ENCODE results near the gene CDK14.
"Not testable (repeated sequence)": the region's sequence is repeated elsewhere in the genome, so short reads cannot be mapped to it uniquely, and the experiment has no call there.

Gene CDK14

DNA sequence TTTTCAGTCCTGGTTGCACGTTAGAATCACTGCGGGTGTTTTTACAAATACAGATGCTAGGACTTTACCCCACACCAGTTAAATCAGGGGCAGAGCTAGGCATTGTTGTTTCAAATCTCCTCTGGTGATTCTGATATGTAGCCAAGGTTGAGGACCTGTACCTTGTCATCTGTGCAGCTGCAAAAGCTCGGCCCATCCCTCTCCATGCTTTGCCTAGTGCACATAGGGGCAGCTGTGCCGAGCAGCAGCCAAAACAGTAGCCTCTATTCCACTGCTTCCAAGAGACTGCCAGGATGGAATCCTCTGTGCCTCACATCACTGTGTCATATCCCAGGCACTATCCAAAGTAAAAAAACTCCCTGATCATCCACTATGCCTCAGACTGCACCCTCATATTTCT lies 181.3 kb downstream of the CDK14 start:
- in situ Hi-C loops (cut with MboI; ENCODE audit: low sequenced_read_pairs) = no loop called here

DNA sequence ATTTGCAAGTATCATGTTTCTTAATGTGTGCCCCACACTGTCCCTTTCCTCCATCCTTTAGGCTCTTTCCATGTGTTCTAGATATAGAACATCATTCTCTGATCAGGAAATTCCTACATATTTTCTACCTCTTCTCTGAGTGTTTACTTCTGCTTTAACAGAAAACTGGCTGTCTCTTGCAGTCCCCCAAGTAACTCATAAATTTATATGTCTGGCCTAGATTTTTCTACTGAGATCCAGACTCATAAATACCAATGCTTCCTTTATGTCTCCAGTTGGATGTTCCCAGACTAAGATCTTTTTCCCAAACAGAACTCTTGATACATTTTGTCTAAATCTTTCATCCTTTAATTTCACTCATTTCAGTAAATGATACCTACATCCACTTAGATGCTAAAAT lies 181.8 kb downstream of the CDK14 start:
- in situ Hi-C loops (cut with MboI; ENCODE audit: low sequenced_read_pairs) = no loop called here

DNA sequence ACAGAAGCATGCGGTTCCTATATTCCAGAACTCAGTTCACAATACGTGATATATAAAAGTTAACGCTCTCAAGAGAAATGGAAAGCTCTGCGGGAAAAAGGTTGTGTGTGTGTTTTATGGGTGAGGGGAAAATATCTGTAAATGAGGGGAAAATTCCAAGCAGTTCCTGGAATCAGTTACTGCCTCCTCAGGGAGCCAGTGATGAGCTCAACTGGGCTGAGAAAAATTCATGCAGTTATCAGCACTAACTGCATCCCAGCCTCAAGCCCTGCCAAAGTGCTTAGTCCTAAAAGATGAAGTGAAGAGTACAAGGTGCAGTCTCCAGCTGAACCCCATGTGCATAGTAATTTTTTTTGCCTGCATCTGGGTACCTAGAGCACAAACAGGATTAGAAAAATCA lies 191.9 kb downstream of the CDK14 start:
- in situ Hi-C loops (cut with MboI; ENCODE audit: low sequenced_read_pairs) = no loop called here

DNA sequence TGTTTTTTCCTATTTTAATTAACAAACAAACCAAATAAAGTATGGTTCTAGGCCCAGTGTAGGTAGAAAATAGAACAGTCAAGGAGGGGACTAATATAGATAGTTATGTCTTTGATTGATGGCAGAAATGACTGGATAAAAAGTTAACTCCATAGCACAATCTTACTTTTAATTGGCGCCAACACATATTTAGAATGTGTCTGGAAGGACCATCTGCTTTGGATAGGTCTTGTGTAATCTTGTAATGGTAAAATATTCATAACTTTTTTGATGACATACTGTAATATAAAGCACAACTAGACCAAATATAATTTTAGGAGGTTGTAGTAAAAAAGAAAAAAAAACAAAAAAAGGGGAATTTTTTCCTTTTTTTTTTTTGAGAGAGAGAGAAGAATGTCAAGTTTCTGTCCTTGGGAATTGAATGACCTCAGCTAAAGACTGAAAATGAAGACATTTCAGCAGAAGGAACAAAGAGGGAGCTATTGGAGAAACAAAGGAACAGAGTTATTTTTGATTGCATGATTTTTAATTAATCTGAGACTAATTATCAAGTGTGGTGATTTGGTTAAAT lies 193.7 kb downstream of the CDK14 start:
- in situ Hi-C loops (cut with MboI; ENCODE audit: low sequenced_read_pairs) = no loop called here

DNA sequence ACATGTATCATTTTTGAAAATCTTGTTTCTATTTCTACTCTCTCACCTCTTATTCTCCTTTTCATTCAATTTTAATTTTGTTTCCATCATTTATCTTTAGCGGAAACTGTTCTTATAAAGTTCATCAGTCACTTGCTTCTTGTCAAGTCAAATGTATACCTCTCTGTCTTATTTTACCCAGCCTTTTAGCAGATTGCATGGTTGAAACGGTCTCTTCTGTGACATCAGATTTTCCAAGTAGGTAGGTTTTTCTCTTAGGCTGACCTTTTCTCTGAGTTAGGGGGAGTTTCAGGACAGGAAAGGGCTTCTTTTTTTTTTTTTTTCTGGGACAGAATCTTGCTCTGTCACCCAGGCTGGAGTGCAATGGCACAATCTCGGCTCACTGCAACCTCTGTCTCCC lies 195.5 kb downstream of the CDK14 start:
- in situ Hi-C loops (cut with MboI; ENCODE audit: low sequenced_read_pairs) = no loop called here

DNA sequence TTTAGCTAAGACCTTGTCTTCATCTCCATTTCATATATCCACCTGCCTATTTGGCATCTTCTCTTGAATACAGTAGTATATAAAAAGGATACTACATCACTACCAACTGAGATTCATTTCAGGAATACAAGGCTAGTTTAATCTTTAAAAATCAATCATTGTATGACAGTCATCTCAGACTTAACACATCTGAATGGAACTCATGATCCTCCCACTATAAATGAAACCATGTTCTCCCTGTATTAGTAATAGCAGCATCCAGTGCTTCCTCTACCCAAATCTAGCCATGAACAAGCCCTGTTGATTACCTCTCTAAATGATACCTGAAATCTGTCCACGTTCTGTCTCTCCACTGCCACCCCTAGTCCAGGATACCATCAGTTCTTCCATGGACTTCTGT lies 196.2 kb downstream of the CDK14 start:
- in situ Hi-C loops (cut with MboI; ENCODE audit: low sequenced_read_pairs) = no loop called here

DNA sequence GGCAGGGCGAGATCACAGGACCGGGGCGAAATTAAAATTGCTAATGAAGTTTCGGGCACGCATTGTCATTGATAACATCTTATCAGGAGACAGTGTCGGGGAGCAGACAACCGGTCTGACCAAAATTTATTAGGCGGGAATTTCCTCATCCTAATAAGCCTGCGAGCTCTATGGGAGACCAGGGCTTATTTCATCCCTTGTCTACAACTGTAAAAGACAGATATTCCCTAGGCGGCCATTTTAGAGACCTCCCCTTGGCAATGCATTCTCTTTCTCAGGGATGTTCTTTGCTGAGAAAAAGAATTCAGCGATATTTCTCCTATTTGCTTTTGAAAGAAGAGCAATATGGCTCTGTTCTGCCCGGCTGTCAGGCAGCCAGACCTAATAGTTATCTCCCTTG lies 198.1 kb downstream of the CDK14 start:
- in situ Hi-C loops (cut with MboI; ENCODE audit: low sequenced_read_pairs) = not testable (repeated sequence)

DNA sequence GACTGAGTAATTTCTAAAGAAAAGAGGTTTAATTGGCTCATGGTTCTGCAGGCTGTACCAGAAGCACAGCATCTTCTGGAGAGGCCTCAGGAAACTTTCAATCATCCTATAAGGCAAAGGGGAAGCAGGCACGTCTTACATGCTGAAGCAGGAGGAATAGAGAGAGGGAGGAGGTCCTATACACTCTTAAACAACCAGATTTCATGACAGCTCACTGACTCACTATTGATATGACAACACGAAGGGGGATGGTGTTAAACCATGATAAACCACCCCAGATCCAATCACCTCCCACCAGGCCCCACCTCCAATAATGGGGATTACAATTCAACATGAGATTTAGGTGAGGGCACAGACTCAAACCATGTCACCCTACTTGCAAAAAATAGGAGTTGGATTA lies 201.5 kb downstream of the CDK14 start:
- in situ Hi-C loops (cut with MboI; ENCODE audit: low sequenced_read_pairs) = no loop called here

DNA sequence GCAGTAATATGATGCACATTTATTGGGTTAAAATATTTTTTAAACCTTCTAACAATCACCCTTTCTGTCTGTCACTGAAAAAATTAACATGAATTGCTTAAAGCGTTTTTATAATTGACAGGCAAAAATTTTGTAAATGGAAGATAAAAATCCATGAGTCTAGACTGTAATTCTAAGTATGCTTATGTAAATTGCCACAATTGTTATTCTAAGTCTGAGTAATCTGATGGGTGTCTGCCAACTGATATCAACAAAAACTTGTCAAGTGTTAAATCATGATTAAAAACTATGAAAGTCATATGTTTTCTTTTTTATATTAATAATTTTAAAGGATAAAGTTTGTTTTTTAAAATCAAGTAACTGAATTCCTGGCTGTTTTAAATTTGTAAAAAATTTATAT lies 208.2 kb downstream of the CDK14 start:
- in situ Hi-C loops (cut with MboI; ENCODE audit: low sequenced_read_pairs) = no loop called here

DNA sequence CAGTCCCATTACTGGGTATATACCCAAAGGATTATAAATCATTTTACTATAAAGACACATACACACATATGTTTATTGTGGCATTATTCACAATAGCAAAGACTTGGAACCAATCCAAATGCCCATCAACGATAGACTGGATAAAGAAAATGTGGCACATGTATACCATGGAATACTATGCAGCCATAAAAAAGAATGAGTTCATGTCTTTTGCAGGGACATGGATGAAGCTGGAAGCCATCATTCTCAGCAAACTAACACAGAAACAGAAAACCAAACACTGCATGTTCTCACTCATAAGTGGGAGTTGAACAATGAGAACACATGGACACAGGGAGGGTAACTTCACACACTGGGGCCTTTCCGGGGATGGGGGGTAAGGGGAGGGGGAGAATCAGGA lies 219.4 kb downstream of the CDK14 start:
- in situ Hi-C loops (cut with MboI; ENCODE audit: low sequenced_read_pairs) = not testable (repeated sequence)

DNA sequence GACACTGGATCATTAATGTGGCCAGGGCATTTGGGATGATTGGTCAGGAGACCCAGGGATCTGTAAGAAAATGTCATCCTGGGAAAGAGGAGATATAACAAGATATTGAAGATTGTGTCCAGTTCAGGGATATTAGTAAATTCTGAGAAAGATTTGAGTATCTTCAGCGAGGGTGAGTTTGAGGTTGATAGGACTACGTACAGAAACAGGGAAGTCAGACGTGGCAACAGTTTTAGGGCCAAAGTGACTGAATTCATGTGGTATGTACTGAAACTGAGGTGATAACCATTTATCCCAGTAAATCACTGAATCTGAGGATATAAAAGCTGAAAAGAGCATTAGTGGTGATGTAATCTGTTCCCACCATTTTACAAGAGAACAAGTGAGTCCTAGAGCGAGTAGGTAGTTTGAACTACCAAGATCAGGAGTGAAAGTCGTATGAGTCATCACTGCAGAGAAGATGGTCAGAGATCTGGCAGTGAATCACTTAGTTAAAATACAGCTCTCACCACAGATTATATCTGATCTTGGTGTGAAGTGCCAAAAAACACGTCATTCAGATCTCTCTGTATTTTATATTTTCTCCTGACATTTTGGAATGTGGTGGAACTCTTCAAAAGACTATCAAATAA lies 220.5 kb downstream of the CDK14 start:
- in situ Hi-C loops (cut with MboI; ENCODE audit: low sequenced_read_pairs) = no loop called here

DNA sequence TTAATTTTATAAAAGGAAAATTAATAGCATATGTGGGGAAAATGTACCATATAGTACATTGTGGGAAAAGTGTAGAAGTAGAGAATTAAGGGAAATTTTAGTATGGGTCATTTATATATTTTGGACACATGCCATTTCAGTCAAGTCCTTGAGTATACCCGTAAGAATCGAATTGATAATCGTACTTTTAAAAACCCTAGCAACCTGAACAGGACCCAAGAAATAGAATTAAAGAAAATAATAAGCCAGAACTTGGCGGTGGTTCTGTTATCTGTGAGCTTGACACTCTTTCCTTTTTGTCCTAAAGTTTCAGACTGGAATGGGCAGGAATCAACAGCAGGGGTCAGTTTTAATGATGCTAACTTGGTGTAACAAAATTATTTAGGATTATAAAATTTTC lies 221.0 kb downstream of the CDK14 start:
- in situ Hi-C loops (cut with MboI; ENCODE audit: low sequenced_read_pairs) = no loop called here

DNA sequence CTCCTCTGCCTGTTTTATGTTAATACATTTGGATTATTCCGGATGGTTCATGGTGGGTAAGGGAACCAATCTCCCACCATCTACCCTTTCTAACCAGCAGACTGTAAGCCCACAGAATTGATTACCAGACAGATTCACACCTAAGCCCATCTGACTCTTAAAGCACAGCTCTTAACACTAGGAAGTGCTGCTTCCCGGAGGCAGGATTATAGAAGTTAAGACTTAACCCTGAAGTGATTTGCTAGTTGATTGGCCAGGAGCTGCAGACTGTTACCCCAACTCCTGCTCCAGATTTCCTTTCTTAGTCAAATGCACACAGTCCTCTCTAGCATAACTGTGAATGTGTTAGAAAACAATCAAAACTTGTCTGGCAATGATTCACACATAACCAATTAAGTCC lies 221.7 kb downstream of the CDK14 start:
- in situ Hi-C loops (cut with MboI; ENCODE audit: low sequenced_read_pairs) = no loop called here

DNA sequence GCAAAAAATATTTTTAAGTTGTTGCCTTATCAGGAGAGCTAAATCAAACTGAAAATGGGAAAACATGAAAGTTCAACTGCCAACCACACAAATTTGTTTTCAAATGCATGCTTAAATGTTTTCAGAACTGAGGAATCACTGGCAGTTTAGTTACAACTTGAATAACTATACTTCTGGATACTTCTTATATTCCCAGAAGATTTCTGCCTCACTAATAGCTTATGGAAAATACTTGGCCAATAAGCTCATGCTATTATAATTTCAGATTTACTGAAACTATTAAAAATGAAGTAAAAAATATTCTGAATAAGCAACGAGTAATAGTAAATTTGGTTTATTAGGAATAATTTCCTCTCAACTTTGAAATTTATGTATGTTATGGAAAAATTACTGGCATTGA lies 222.2 kb downstream of the CDK14 start:
- in situ Hi-C loops (cut with MboI; ENCODE audit: low sequenced_read_pairs) = no loop called here

DNA sequence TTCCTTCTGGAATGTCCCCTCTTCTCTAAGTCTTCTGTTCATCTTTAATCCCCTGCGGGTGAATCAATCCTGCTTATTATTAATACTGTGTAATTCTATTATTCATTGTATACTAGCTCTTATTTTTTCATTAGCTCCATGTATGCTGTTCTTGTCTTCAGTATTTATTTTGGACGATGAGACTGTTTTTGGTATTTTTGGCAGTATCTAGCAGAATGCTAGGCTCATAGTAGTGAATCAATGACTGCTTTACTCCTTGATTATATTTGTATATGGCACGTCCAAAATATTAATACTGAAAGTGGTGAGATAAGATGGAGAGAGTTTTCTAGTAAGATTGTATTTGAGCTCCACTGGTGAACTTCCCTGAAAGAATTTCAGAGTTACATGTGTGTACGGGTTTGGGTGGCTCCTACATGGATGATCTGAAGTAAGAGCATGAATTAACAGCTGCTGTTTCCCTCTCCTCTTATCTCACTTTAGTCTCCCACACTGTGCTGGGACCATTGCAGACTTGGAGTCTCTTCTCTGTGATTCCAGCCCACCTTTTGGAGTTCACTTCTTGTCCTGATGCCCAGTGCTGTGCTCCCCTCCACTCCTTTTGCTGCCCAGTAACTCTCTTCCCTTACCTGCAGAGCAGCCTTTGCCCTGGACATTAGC lies 226.0 kb downstream of the CDK14 start:
- in situ Hi-C loops (cut with MboI; ENCODE audit: low sequenced_read_pairs) = no loop called here

DNA sequence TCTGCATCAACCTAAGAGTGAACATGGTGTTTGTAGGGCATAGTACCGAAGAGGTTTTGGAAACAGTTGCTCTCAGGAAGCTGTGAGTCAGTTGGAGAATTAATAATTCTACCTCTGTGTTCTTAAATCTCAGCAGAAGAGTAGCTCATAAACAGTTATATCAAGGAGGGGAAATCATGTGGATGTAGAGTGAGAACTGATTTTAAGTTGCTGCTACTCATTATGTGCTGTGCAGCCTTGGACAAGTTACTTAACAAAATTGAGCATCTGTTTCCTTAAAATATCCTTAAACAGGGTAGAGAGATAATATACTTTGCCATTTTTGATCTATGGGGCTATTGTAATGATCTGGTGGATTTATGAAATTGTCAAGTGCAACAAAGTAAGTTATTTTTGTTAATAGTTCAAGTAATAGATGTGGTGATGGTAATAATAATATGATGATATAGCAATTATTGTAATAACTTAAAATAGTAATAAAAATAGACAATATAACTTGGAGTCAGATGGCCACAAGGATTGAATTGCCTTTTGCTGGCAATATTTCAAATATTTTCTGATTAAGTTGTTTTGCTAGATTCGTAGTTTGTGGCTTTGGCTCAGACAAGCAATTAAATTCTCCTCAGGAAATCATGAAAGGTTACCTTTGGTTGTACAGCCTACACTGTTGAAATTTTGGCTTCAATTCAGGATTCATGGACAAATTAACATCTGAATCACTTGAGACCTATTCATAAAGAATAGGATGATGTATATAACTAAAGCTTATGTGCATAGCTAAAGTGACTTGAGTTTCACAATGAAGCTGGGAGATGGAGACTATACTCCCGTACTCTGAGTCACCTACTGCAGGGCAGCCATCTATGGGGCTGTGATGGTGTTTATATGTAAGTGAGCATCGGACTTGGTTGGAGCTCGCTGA lies 228.5 kb downstream of the CDK14 start:
- in situ Hi-C loops (cut with MboI; ENCODE audit: low sequenced_read_pairs) = no loop called here

DNA sequence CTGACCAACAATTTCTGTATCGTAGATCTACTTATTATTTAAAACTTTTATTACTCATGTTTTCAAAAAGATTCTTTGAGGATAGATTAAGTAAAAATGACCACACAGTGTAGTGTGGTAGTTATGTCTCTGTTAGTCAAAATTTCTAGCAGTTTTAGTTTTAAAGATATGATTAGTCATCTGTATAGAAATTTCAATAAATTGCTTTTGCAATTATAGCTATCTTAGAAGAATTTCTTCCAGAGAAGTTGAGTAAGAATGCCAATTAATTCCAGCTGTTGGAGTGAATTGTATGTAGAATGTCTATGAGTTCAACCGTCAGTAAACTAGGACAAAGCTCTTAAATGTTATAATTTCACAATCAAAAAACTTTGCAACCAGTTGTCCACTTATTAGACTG lies 229.7 kb downstream of the CDK14 start:
- in situ Hi-C loops (cut with MboI; ENCODE audit: low sequenced_read_pairs) = no loop called here

DNA sequence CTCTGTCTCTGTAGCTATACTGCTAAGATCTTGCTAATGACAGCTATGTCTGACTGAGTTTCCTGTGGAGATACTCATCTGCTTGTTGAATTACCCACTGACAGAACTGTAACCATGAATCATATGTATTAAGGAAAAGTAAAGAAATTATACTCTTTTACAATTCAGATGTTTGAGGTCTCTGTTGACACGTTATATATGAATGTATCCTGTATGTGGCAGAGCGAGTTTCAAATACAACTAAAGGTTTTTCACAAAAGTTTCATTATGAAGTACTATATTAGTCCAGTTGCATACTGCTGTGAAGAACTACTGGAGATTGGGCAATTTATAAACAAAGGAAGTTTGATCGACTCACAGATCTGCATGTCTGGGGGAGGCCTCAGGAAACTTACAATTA lies 232.5 kb downstream of the CDK14 start:
- in situ Hi-C loops (cut with MboI; ENCODE audit: low sequenced_read_pairs) = no loop called here

DNA sequence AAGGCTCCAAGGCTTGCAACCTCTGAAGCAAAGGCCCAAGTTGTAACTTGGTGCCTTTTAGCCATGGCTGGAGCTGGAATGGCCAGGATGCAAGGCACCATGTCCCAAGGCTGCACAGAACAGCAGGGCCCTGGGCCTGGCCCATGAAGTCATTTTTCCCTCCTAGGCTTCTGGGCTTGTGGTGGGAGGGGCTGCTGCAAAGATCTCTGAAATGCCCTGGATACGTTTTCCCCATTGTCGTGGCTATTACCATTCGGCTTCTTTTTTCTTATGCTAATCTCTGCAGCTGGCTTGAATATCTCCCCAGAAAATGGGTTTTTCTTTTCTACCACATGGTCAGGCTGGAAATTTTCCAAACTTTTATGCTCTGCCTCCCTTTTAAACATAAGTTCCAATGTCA lies 234.2 kb downstream of the CDK14 start:
- in situ Hi-C loops (cut with MboI; ENCODE audit: low sequenced_read_pairs) = no loop called here

DNA sequence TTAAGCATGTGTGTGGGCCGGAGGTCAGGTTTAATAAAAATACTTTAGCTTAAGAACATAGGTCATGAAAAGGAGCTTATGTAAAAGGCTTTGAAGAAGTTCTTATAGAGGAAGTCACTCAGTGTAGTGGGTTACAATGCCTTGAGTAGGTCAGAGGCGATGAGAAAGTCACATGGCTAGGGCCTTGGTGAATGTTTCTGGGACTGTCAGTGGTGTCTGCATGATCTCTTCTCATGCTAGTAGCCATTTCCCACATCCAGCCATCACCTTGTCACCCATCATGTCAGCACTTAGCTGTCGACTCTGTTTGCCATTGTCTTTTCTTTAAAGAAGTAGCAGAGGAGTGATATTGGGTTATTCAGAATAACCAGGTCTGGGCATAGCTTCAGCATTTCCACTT lies 236.6 kb downstream of the CDK14 start:
- in situ Hi-C loops (cut with MboI; ENCODE audit: low sequenced_read_pairs) = no loop called here

DNA sequence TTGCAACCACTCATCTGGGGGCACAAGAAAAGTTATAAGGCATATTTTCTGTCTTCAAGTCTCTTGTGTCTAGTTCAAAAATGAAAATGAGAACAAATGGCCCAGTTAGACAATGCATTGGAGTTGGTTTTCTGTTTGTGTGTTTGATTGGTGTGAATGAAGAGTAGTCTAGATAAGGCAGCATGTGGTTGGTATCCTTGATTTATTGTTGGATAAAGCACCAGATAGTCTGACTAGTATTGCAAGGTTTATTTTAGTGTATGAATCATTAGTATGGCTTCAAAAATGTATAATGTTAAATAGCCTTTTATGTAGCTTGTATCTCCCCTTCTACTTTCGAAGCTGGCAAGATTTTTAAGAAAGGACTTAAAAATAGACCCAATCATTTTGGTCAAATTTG lies 237.3 kb downstream of the CDK14 start:
- in situ Hi-C loops (cut with MboI; ENCODE audit: low sequenced_read_pairs) = no loop called here

DNA sequence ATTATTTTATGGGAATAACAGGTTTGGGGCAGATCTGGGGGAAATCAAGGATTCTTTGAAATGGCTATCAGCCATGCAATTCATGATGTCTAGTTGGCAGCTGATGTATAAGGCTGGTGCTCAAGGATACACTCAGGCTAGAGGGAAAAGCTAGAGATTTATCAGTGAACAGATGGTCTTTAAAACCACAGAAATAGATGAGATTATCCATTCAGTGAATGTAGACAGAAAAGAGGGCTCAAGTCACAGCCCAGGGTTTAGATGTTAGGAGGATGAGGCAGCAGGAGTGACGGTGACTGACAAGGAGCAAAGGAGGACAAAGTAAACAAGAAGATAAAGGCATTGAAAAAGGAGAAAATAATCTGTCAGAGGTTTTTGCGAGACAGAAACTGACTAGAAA lies 238.7 kb downstream of the CDK14 start:
- in situ Hi-C loops (cut with MboI; ENCODE audit: low sequenced_read_pairs) = no loop called here
